Measurements from ENCODE around the gene OGFR.
"Not testable (repeated sequence)": the region's sequence is repeated elsewhere in the genome, so short reads cannot be mapped to it uniquely, and the experiment has no call there.

Gene OGFR

DNA sequence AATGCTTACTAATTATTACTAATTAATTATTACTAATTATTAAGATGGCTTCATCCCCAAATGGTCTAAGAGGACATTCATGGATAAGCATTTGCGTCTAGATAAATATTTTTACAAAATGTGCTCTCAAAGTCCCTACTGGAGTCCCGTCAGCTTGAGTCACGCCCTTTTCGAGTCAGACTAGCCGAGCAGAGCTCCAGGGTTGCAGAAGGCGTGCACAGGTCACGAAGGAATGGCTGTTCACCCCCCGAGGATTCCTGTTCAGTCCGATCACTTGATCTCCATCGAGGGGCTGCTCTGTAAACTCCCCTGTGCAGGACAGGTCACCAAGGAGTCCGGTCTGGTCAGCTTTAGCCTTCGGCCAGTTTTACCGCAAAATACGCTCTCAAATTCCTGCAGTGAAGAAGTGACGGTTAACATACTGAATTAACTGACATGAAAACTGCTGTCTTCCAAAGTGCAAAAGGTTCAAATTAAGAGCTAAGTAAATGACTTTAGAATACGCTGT is 37.1 kb downstream of the OGFR start:
- no peak for DNase-seq

GRCh38 chr20:62843656-62844055 is 39.0 kb downstream of the OGFR start:
- DNase-seq: no peak

DNA sequence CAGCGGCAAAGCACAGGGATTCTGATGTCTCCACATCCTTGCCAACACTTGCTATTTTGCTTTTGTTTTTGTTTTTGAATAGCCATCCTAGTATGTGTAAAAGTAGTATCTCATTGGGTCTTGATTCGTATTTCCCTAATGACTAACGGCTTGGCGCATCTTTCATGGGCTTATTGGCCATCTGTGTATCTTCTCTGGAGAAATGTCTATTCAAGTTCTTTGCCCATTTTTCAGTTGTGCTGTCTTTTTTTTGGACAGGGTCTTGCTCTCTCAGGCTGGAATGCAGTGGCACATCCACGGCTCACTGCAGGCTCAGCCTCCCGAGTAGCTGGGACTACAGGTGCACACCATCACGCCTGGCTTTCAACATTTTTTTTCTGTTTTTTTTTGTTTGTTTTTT is 39.5 kb downstream of the OGFR start:
- DNase-seq: no peak

GRCh38 chr20:62845416-62846160 is 41.0 kb downstream of the OGFR start:
- DNase-seq: no peak

- DNase-seq: no peak
Measured at GRCh38 chr20:62846166-62846890, 41.7 kb downstream of the OGFR start.

- DNase-seq: not testable (repeated sequence)
Measured at GRCh38 chr20:62848917-62849316, 44.3 kb downstream of the OGFR start.

- DNase-seq: no peak
Measured at GRCh38 chr20:62849431-62849830, 44.8 kb downstream of the OGFR start.

DNA sequence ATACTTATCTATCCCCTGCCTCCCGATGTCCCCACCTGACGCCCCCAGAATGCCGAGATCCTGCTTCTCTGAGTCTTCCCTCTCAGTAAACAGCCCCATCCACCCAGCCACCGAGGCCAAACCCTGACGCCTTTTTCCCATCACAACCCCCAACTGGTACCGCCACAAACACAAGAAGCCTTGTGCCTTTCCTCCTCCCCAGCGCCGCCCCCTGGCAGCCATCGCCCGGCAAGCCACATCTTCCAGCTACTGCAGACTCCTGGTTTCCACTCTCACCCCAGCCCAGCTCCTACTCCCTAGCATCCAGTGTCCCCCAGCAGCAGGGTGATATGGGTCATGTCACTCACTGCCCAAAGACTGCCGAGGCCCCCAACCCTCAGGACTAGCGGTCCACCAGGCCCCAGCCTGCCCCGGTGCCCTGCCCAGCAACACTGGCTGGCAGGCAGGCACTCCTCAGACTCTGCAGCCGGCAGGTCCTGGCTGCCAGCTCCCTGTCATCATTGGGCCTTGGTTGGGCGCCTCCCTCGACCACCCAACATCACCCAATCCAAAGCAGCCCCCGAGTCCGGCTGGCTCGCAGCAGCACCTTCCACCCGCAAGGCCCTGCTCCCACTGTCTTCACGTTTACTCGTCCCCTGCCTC is 45.8 kb downstream of the OGFR start:
- DNase-seq: no peak

DNA sequence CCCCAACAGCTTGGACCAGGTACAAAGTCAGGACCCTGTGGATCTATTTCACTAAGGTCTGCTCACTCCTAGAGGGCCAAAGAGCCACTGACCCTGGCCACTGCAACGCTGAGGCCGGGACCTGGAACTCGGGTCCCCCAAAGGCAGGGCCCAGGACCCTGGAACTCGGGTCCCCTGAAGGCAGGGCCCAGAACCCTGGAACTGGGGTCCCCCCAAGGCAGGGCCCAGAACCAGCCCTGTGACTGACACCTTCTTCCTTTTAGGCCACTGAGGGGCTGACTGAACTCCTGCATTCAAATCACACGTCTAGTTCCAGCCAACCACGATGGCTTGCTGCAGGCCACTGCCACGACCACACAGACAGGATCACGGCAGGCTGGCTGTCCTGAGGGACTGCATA is 47.6 kb downstream of the OGFR start:
- DNase-seq: no peak

DNA sequence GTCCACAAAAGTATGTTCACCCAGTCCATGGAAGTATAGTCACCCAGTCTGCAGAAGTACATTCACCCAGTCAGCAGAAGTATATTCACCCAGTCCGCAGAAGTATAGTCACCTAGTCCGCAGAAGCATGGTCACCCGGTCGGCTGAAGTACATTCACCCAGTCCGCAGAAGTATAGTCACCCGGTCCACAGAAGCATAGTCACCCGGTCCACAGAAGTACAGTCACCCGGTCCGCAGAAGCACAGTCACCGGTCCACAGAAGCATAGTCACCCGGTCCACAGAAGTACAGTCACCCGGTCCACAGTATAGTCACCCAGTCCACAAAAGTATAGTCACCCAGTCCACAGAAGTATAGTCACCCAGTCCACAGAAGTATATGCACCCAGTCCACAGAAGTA is 48.2 kb downstream of the OGFR start:
- DNase-seq: no peak

DNA sequence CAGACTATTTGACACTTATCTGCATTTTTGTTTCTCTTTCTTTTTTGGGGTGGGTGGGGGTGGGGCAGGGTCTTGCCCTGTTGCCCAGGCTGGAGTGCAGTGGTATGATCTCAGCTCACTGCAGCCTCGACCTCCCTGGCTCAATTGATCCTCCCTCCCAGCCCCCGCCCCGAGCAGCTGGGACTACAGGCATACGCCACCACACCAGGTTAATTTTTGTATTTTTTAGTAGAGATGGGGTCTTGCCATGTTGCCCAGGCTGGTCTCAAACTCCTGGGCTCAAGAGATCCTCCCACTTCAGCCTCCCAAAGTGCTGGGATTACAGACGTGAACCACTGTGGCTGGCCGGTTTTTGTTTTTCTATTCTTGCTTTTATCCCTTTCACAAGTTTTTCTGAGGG is 48.7 kb downstream of the OGFR start:
- not testable (repeated sequence) for DNase-seq

DNA sequence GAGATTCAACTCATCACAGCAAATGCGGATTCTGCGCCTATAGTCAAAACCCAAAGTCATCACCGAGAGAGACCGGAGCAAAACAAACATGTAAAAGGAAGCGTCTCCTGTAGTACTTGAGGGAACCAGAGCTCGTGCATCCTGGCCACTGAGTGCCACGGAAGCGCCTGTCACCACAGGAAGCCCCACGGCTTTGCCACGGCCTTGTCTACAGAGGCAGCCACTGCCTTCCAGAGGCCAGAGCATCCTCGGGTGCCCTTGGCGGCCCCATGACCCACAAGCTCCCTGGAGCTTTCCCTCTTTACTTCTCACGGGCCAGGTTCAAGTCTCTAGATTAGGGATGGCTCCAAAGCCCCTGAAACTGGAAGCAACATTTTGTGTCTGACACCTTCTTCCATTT is 49.5 kb downstream of the OGFR start:
- no peak for DNase-seq

DNA sequence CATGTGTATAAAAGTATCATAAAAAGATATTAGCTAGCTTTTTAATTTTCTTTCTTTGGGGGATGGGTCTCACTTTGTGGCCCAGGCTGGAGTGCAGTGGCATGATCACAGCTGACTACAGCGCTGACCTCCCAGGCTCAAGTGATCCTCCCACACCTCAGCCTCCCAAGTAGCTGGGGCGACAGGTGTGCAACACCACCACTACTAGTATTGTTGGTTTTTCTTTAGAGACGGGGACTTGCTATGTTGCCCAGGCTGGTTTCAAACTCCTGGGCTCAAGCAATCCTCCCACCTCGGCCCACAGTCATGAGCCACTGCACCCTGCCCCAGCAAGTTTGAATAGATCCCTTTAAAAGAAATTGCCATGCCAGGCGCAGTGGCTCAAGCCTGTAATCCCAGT is 50.5 kb downstream of the OGFR start:
- DNase-seq: no peak

DNA sequence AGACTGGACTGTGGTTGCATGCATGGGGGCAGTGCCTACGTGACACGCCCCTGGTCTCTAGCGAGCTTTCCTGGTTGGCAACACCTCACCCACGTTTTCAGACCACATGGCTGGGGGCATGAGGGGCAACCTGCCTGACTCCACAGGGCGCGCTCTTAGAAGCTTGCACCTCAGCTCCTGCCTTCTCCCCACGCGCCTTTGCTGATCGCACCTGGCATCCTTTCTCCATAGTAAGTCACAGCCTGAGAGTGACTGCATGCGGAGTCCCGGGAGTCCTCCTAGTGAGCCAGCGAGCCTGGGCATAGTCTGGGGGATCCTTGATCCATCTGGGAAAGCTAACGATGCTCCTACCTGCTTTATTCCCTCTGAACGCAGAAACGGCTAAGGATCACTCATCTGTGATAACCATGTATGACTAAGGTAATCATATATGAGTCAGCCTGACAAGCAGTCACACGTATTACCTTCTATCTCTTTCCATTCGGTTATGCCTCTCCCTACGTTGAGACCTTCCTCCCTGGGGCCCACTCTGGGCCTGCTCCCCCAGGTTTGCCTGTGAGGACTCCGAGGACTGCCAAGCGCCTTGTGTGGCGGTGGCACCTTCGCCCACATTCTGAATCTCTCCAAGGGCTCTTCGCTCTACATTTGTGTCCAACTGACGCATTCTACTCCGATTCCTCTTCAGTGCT is 52.4 kb downstream of the OGFR start:
- no peak for DNase-seq

- no peak for DNase-seq
Measured at GRCh38 chr20:62858058-62858830, 53.6 kb downstream of the OGFR start.

DNA sequence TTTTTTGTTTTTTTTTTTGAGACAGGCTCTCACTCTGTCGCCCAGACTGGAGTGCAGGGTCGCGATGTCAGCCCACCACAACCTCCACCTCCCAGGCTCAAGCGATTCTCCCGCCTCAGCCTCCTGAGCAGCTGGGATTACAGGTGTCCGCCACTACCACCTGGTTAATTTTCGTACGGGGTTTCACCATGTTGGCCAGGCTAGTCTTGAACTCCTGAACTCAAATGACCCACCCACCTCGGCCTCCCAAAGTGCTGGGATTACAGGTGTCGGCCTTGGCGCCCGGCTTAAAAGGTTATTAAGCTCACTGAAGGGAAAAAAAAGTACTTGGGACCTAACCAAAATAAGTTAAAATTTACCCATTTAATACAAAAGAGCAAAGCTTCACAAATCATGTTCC is 55.1 kb downstream of the OGFR start:
- no peak for DNase-seq

DNA sequence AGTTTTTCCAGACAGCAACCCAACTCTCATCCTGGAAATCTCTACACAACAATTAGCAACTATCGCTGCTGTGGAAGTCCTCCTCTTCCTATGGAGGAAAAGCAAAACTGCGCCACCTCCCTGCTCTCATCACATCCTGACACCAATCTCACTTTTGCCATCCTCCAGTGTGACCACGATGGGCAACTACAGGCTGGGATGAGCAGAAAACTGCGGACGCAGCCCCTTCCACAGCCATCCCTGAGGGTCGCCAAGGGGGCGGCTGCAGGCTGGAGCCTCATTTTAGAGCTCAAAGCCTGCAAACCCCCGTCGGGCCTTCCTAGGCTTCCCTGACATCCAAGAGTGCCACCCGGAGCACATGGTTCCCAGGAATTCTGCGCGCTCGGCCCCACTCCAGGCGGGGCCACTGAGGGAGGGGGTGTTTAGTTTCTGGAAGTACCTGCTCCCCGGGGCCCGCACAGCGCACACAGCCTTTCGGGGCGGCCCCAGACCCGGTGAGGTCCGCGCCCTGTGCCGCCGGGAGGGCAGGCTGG is 55.8 kb downstream of the OGFR start:
- no peak for DNase-seq

DNA sequence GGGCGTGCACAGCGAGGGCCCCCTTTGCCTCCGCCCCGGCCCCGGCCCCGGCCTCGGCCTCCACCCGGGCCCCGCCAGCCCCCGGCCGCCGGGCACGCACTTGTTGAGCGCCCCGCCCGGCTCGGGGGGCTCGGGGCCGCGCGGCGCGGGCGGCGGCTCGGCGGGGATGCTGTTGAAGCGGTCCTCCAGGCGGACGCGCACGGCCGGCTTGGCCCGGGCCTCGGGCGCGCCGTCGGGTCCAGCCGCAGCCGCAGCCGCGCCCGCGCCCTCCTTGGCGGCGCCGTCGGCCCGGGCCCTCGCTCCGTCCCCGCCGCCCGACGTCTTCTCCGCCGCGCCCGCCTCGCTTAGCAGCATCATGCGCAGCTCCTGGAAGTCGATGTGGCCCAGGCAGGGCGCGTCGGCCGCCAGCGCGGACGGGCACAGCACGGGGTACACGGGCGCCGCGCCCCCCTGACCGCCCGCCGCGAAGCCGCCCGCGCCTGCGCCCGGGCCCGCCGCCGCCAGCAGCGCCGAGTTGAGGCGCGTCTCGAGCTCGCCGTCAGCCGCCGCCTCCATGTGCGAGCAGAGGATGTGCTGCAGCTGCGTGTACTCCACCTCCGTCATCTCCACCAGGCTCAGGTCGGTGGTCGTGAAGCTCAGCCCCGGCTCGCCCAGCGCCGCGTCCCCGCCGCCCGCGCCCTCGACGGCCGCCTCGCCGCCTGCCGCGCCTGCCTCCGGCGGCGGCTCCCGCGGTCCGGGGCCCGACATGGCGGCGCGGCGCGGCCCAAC is 56.5 kb downstream of the OGFR start:
- peak; percentile 40 for DNase-seq

DNA sequence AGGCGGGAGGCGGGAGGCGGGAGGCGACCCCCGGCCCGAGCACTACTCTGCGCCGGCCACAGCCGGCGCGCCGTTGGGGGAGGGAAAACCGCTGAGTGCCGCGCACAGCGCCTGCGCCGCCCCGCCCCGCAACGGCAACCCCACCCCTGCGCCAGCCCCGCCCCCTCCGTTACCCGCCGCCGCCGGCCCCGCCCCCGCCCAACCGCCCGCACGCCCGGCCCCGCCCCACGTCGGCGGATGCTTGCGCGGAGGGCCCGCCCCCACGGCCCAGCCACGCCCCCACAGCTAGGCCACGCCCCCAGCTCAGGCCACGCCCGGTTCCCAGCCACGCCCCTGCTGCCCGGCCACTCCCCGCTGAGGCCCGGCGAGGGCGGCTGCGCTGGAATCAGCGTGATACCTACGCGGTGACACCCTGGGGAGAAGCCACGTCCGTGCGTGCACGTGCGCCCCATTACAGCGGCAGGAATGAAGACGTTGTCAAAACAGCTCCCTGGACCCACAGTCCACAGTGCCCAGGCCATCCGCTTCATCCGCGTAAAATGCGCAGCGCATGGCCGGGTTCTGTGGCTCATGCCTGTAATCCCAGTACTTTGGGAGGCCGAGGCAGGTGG is 57.2 kb downstream of the OGFR start, which contains the start of gene TCFL5:
Gene TCFL5 (minus strand): TSS at position 97 of the 611 bp plus-strand sequence. CDS start 152 bp downstream, outside the sequence.
- peak; percentile 94 for DNase-seq
